ENCODE results near the gene MYO15B. TPM values are rescaled to one million over a fixed set of nuclear protein-coding genes. Genes with fewer than 3 reads are reported as not detected.

MYO15B gene
- total and polyA plus RNA-seq, 2 donors (not counting 1 experiment from before 2014, with no cell fraction given): 452 to 1,019 TPM

- Histone ChIP-seq H3K79me2 (ENCODE audit: control insufficient read depth, insufficient read depth, low read length) (no peaks in the 10 kb centered on the region), H3K9ac (ENCODE audit: low read length) (no peak overlapping the region), H2AFZ (ENCODE audit: insufficient read depth, low read depth, low read length, poor library complexity, severe bottlenecking) (no peak overlapping the region), H3K4me3 (ENCODE audit: control extremely low read depth in 1 of 5, extremely low read depth in 1 of 5, insufficient read depth in 1 of 5, low read depth in 2 of 5, low read length in 4 of 5) (no peak overlapping the region), H3K4me2 (replicated peaks; ENCODE audit: low read depth, low read length, poor library complexity, severe bottlenecking) (no peak overlapping the region), H3K36me3 (replicated peaks in 1 of 2; ENCODE audit: control extremely low read depth in 1 of 2, control insufficient read depth in 1 of 2, extremely low read depth in 1 of 2, insufficient read depth in 2 of 2, low read length in 1 of 2) (peaks cover 0 to 44% of the 10 kb centered on the region in 2 experiments), H3K4me1 (ENCODE audit: control insufficient read depth in 2 of 2, insufficient read depth in 2 of 2, low read length in 2 of 2) (no peaks in the 10 kb centered on the region), H4K20me1 (ENCODE audit: control insufficient read depth, insufficient read depth, low read length, poor library complexity, severe bottlenecking) (no peaks in the 10 kb centered on the region), H3K27ac (ENCODE audit: low read length in 2 of 2) (no peak overlapping the region), H3K27me3 (replicated peaks in 1 of 4; ENCODE audit: control extremely low read depth in 1 of 4, control insufficient read depth in 3 of 4, insufficient read depth in 4 of 4, low read length in 3 of 4) (no peaks in the 10 kb centered on the region), H3K9me3 (ENCODE audit: control extremely low read depth in 1 of 3, control insufficient read depth in 2 of 3, insufficient read depth in 1 of 3, low read length in 2 of 3) (no peaks in the 10 kb centered on the region)
- CTCF ChIA-PET: interaction anchor here (1.0 to 19.7 kb wide), 3 partner anchors 8 to 122 kb away, joined by 3 to 389 read pairs (median 27); partner anchors contain the start of gene SMIM5
- no peak for DNase-seq
- peak; percentile 65 for ATAC-seq (ENCODE audit: low read depth)
- Mint-ChIP-seq H3K27ac (no peak overlapping the region), H3K27me3 (no peaks in the 10 kb centered on the region), H3K4me1 (peaks cover 2% of the 10 kb centered on the region), H3K4me3 (no peak overlapping the region), H3K9me3 (ENCODE audit: insufficient read depth) (no peaks in the 10 kb centered on the region)
- no peak for TF ChIP-seq EZH2 (IDR thresholded peaks at IDR 0.05; ENCODE audit: borderline replicate concordance, insufficient read depth, low read depth, low read length, poor library complexity, severe bottlenecking)
- TF ChIP-seq, protein P1, sequence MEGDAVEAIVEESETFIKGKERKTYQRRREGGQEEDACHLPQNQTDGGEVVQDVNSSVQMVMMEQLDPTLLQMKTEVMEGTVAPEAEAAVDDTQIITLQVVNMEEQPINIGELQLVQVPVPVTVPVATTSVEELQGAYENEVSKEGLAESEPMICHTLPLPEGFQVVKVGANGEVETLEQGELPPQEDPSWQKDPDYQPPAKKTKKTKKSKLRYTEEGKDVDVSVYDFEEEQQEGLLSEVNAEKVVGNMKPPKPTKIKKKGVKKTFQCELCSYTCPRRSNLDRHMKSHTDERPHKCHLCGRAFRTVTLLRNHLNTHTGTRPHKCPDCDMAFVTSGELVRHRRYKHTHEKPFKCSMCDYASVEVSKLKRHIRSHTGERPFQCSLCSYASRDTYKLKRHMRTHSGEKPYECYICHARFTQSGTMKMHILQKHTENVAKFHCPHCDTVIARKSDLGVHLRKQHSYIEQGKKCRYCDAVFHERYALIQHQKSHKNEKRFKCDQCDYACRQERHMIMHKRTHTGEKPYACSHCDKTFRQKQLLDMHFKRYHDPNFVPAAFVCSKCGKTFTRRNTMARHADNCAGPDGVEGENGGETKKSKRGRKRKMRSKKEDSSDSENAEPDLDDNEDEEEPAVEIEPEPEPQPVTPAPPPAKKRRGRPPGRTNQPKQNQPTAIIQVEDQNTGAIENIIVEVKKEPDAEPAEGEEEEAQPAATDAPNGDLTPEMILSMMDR (IDR thresholded peaks at IDR 0.05): peak; percentile 54
- 91% methylated on average over 15 of the region's 15 CpGs for WGBS (ENCODE audit: insufficient coverage)
- intact Hi-C loops (cut with micrococcal nuclease): no loop called here
- POLR2A ChIA-PET: no interaction called here
Measured at GRCh38 chr17:75625813-75626486, 38.4 kb downstream of the MYO15B start.

GRCh38 chr17:75626496-75627038, 39.0 kb downstream of the MYO15B start:
- Histone ChIP-seq H3K36me3 (replicated peaks in 1 of 2; ENCODE audit: control extremely low read depth in 1 of 2, control insufficient read depth in 1 of 2, extremely low read depth in 1 of 2, insufficient read depth in 2 of 2, low read length in 1 of 2) (peaks cover 0 to 38% of the 10 kb centered on the region in 2 experiments), H3K27ac (ENCODE audit: low read length in 2 of 2) (peak overlapping the region in 1 of 2 donors; percentile 15), H3K9ac (ENCODE audit: low read length) (no peak overlapping the region), H3K79me2 (ENCODE audit: control insufficient read depth, insufficient read depth, low read length) (no peaks in the 10 kb centered on the region), H3K9me3 (ENCODE audit: control extremely low read depth in 1 of 3, control insufficient read depth in 2 of 3, insufficient read depth in 1 of 3, low read length in 2 of 3) (no peaks in the 10 kb centered on the region), H3K27me3 (replicated peaks in 1 of 4; ENCODE audit: control extremely low read depth in 1 of 4, control insufficient read depth in 3 of 4, insufficient read depth in 4 of 4, low read length in 3 of 4) (no peaks in the 10 kb centered on the region), H3K4me3 (ENCODE audit: control extremely low read depth in 1 of 5, extremely low read depth in 1 of 5, insufficient read depth in 1 of 5, low read depth in 2 of 5, low read length in 4 of 5) (no peak overlapping the region), H3K4me1 (ENCODE audit: control insufficient read depth in 2 of 2, insufficient read depth in 2 of 2, low read length in 2 of 2) (no peaks in the 10 kb centered on the region), H2AFZ (ENCODE audit: insufficient read depth, low read depth, low read length, poor library complexity, severe bottlenecking) (no peak overlapping the region), H3K4me2 (replicated peaks; ENCODE audit: low read depth, low read length, poor library complexity, severe bottlenecking) (no peak overlapping the region), H4K20me1 (ENCODE audit: control insufficient read depth, insufficient read depth, low read length, poor library complexity, severe bottlenecking) (no peaks in the 10 kb centered on the region)
- H3K27ac Mint-ChIP-seq: no peak overlapping the region
- no peaks in the 10 kb centered on the region for H3K27me3 Mint-ChIP-seq
- DNase-seq (no peak), ATAC-seq (ENCODE audit: low read depth) (no peak)
- peaks cover 2% of the 10 kb centered on the region for H3K4me1 Mint-ChIP-seq
- no peak for TF ChIP-seq EZH2 (IDR thresholded peaks at IDR 0.05; ENCODE audit: borderline replicate concordance, insufficient read depth, low read depth, low read length, poor library complexity, severe bottlenecking)
- H3K9me3 Mint-ChIP-seq (ENCODE audit: insufficient read depth): no peaks in the 10 kb centered on the region
- ChIA-PET POLR2A (no interaction called here), CTCF (interaction anchor here (0.8 to 19.7 kb wide), 2 partner anchors 16 to 121 kb away, joined by 3 to 389 read pairs; no protein-coding TSS in a partner anchor)
- intact Hi-C loops (cut with micrococcal nuclease): no loop called here
- WGBS (ENCODE audit: insufficient coverage): 40% methylated on average over 9 of the region's 11 CpGs
- H3K4me3 Mint-ChIP-seq: no peak overlapping the region
